PFSK-1 (cell line): Measurements from ENCODE around the gene PLEKHN1.

Source experiments
- POLR2AphosphoS5 ChIP-seq: IDR thresholded peaks from 2 replicates; pipeline ENCODE4 v1.6.1; 2012; ENCODE audit warnings: low read depth, mild to moderate bottlenecking, control low read depth, low read length, moderate library complexity
- SIN3A ChIP-seq: IDR thresholded peaks from 2 replicates; pipeline ENCODE4 v1.6.1; 2012; ENCODE audit warnings: mild to moderate bottlenecking, low read length, moderate library complexity, borderline replicate concordance; ENCODE audit not compliant: insufficient read depth
- TAF1 ChIP-seq: IDR thresholded peaks from 2 replicates; pipeline ENCODE4 v1.6.1; 2012; ENCODE audit warnings: low read length, control low read depth, borderline replicate concordance; ENCODE audit not compliant: insufficient read depth
- TF ChIP-seq, protein P1 (sequence below), 2 experiments: IDR thresholded peaks; 2 replicates each; pipeline versions ENCODE4 v1.6.1 to v1.8.0; 2011 to 2012; ENCODE audit warnings: low read depth in 2 of 2, low read length in 2 of 2, control low read depth in 1 of 2, inconsistent platforms in 1 of 2, mild to moderate bottlenecking in 1 of 2, moderate library complexity in 1 of 2; ENCODE audit not compliant: insufficient read depth in 1 of 2

DNA sequence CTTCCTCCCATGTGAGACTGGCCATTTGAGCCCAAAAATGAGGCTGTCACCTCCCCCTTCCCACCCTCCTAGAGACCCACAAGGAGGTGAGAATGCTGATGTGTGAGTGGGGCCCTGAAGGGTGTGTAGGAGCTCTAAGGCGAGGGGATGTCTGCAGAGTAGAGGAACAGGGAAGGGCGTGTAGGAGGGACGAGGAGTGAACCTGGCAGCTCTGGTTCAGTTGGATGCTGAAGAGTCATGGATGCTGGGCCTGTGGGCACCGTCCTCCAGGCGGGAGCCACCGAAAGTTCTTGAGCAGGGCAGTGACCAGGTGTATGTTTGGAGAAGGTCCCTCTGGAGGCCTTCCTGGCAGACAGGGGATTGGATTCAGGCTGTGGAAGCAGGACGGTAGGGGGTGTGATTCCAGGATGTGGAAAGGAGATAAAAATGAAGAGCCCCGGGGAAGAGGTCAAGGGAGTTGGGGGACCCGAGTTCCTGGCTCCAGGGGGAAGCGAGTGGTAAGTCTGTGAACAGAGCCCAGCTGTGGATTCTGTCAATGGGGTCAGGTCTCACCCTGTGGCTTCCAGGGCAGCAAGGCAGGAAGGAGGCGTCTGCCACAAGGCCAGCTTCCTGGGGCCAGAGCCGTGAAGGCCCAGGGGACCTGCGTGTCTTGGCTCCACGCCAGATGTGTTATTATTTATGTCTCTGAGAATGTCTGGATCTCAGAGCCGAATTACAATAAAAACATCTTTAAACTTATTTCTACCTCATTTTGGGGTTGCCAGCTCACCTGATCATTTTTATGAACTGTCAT, 34.7 kb upstream of the PLEKHN1 start:
- TF ChIP-seq TAF1 (no peak), POLR2AphosphoS5 (no peak), SIN3A (no peak)
- TF ChIP-seq, protein P1, sequence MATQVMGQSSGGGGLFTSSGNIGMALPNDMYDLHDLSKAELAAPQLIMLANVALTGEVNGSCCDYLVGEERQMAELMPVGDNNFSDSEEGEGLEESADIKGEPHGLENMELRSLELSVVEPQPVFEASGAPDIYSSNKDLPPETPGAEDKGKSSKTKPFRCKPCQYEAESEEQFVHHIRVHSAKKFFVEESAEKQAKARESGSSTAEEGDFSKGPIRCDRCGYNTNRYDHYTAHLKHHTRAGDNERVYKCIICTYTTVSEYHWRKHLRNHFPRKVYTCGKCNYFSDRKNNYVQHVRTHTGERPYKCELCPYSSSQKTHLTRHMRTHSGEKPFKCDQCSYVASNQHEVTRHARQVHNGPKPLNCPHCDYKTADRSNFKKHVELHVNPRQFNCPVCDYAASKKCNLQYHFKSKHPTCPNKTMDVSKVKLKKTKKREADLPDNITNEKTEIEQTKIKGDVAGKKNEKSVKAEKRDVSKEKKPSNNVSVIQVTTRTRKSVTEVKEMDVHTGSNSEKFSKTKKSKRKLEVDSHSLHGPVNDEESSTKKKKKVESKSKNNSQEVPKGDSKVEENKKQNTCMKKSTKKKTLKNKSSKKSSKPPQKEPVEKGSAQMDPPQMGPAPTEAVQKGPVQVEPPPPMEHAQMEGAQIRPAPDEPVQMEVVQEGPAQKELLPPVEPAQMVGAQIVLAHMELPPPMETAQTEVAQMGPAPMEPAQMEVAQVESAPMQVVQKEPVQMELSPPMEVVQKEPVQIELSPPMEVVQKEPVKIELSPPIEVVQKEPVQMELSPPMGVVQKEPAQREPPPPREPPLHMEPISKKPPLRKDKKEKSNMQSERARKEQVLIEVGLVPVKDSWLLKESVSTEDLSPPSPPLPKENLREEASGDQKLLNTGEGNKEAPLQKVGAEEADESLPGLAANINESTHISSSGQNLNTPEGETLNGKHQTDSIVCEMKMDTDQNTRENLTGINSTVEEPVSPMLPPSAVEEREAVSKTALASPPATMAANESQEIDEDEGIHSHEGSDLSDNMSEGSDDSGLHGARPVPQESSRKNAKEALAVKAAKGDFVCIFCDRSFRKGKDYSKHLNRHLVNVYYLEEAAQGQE (IDR thresholded peaks at IDR 0.05; ENCODE audit: insufficient read depth in 1 of 2, low read depth in 2 of 2, low read length in 2 of 2): no peak
